SK-N-SH (cell line): Measurements from ENCODE around the gene BRD4. TPM values are rescaled to one million over a fixed set of nuclear protein-coding genes. Genes with fewer than 3 reads are reported as not detected.

Source experiments
- CTCF ChIA-PET: fragments of 300-600, 350-600 bp; formaldehyde crosslinking; extraction: SDS; loops from one replicate; lab custom pipeline; 2021; lab: Yijun Ruan, JAX
- POLR2A ChIA-PET: fragments of 350-600 bp; sonication (Branson Sonifier 250); formaldehyde crosslinking; extraction: SDS; loops from one replicate; lab custom pipeline; 2020; ENCODE audit warnings: antibody characterized with exemption, inconsistent platforms; lab: Yijun Ruan, JAX
- DNase-seq: peaks from one replicate; pipeline ENCODE4 v3.0.0; 2012
- H2AFZ ChIP-seq: fragments of 200-600 bp; sonication (generic); 2 replicates; pipeline ENCODE4 v1.8.1; 2016; ENCODE audit warnings: antibody characterized with exemption, mild to moderate bottlenecking, low read depth
- H3F3A ChIP-seq: fragments of 200-600 bp; sonication (generic); replicated peaks from 2 replicates; pipeline ENCODE3; 2016; ENCODE audit warnings: antibody characterized with exemption, mild to moderate bottlenecking; ENCODE audit not compliant: insufficient read depth
- H3K27ac ChIP-seq, 2 experiments: fragments of 200-500 bp in 1 of 2; fragments of 200-600 bp in 1 of 2; sonication (Bioruptor generic) in 1 of 2; sonication (generic), shearing (Covaris generic) in 1 of 2; 2 replicates each; pipeline versions ENCODE4 v1.5.1 to v1.6.1; 2014 to 2016; ENCODE audit warnings: low read depth in 2 of 2, inconsistent platforms in 1 of 2, low read length in 1 of 2, mild to moderate bottlenecking in 1 of 2, mixed read lengths in 1 of 2
- H3K27me3 ChIP-seq: fragments of 200-600 bp; sonication (generic), shearing (Covaris generic); 2 replicates; pipeline ENCODE4 v1.6.1; 2016; ENCODE audit warnings: mixed run types; ENCODE audit not compliant: insufficient read depth
- H3K36me3 ChIP-seq, 2 experiments: fragments of 200-500 bp in 1 of 2; fragments of 200-600 bp in 1 of 2; sonication (Bioruptor generic) in 1 of 2; sonication (generic) in 1 of 2; replicated peaks in 1 of 2; 2 replicates each; pipeline versions ENCODE3 to v1.5.1; 2014 to 2016; ENCODE audit warnings: low read length in 1 of 2, mild to moderate bottlenecking in 1 of 2; ENCODE audit not compliant: insufficient read depth in 2 of 2, control insufficient read depth in 1 of 2
- H3K4me1 ChIP-seq, 2 experiments: fragments of 200-500 bp in 1 of 2; fragments of 200-600 bp in 1 of 2; sonication (Bioruptor generic) in 1 of 2; sonication (generic), shearing (Covaris generic) in 1 of 2; 2 replicates each; pipeline versions ENCODE4 v1.5.1 to v1.6.1; 2014 to 2016; ENCODE audit warnings: low read depth in 1 of 2, low read length in 1 of 2, mixed run types in 1 of 2; ENCODE audit not compliant: insufficient read depth in 2 of 2, control insufficient read depth in 1 of 2
- H3K4me2 ChIP-seq: fragments of 200-600 bp; sonication (generic), shearing (Covaris generic); 2 replicates; pipeline ENCODE4 v1.6.1; 2017; ENCODE audit warnings: mixed run types
- H3K4me3 ChIP-seq, 2 experiments: fragments of 200-500 bp in 1 of 2; fragments of 200-600 bp in 1 of 2; sonication (Bioruptor generic) in 1 of 2; sonication (generic), shearing (Covaris generic) in 1 of 2; 2 replicates each; pipeline versions ENCODE4 v1.5.1 to v1.8.1; 2014 to 2016; ENCODE audit warnings: low read depth in 2 of 2, inconsistent platforms in 1 of 2, low read length in 1 of 2, mild to moderate bottlenecking in 1 of 2, mixed read lengths in 1 of 2, moderate library complexity in 1 of 2
- H3K79me2 ChIP-seq: fragments of 200-600 bp; sonication (generic); 2 replicates; pipeline ENCODE4 v1.8.1; 2017; ENCODE audit warnings: mild to moderate bottlenecking; ENCODE audit not compliant: insufficient read depth
- H3K9ac ChIP-seq: fragments of 200-600 bp; sonication (generic); 2 replicates; pipeline ENCODE4 v1.6.1; 2017; ENCODE audit warnings: mixed run types
- H3K9me2 ChIP-seq: fragments of 200-600 bp; sonication (generic); 2 replicates; pipeline ENCODE4 v1.6.1; 2017; ENCODE audit warnings: mixed run types
- H3K9me3 ChIP-seq: fragments of 200-600 bp; sonication (generic); 2 replicates; pipeline ENCODE4 v1.6.1; 2017; ENCODE audit warnings: mixed run types, mild to moderate bottlenecking, moderate library complexity
- H4K20me1 ChIP-seq: fragments of 200-600 bp; sonication (generic); 2 replicates; pipeline ENCODE4 v1.6.1; 2017; ENCODE audit warnings: mild to moderate bottlenecking, mixed run types; ENCODE audit not compliant: insufficient read depth
- CTCF ChIP-seq: fragments of 200-600 bp; sonication (generic); IDR thresholded peaks from 2 replicates; pipeline ENCODE4 v1.6.1; 2017; ENCODE audit warnings: antibody characterized with exemption, mild to moderate bottlenecking, moderate library complexity
- ELF1 ChIP-seq: IDR thresholded peaks from 2 replicates; pipeline ENCODE4 v1.4.0; 2012
- FOSL2 ChIP-seq: IDR thresholded peaks from 2 replicates; pipeline ENCODE4 v1.4.0; 2012; ENCODE audit warnings: low read depth, mild to moderate bottlenecking, moderate library complexity, borderline replicate concordance
- FOXM1 ChIP-seq: IDR thresholded peaks from 2 replicates; pipeline ENCODE4 v1.4.0; 2012; ENCODE audit warnings: low read depth, mild to moderate bottlenecking
- GABPA ChIP-seq: IDR thresholded peaks from 2 replicates; pipeline ENCODE4 v1.4.0; 2012; ENCODE audit warnings: low read depth, mild to moderate bottlenecking
- JUND ChIP-seq: IDR thresholded peaks from 2 replicates; pipeline ENCODE4 v1.4.0; 2012
- RAD21 ChIP-seq: IDR thresholded peaks from 2 replicates; pipeline ENCODE4 v1.6.1; 2012; ENCODE audit warnings: mild to moderate bottlenecking, low read length
- RCOR1 ChIP-seq: fragments of 150-350 bp; IDR thresholded peaks from 2 replicates; pipeline ENCODE4 v1.6.1; 2017; ENCODE audit warnings: antibody characterized with exemption, low read length
- RXRA ChIP-seq: IDR thresholded peaks from 2 replicates; pipeline ENCODE4 v1.4.0; 2012; ENCODE audit warnings: low read depth, mild to moderate bottlenecking, borderline replicate concordance
- SIN3A ChIP-seq: IDR thresholded peaks from 2 replicates; pipeline ENCODE4 v1.6.1; 2012; ENCODE audit warnings: low read depth, mild to moderate bottlenecking, low read length, moderate library complexity, borderline replicate concordance
- USF2 ChIP-seq: fragments of 150-350 bp; IDR thresholded peaks from 2 replicates; pipeline ENCODE4 v1.6.1; 2017; ENCODE audit warnings: antibody characterized with exemption, low read length, low read depth, borderline replicate concordance
- YY1 ChIP-seq: IDR thresholded peaks from 2 replicates; pipeline ENCODE4 v1.4.0; 2012; ENCODE audit warnings: low read depth, mild to moderate bottlenecking
- WGBS: methylation state at CpG from one replicate; pipeline ENCODE4 v1.1.6; 2017; ENCODE audit warnings: low lambda C conversion rate; 5-methylcytosine and 5-hydroxymethylcytosine counted together
- polyA plus RNA-seq, 3 experiments: library from polyadenylated mRNA; depleted of rRNA; stranded (reverse); fragments of >200 nt; gene quantifications; 2 replicates each; pipeline ENCODE4 v1.2.3, GENCODE V29; 2012
- TF ChIP-seq, protein P1 (sequence below): IDR thresholded peaks from 2 replicates; pipeline ENCODE4; 2012
- TF ChIP-seq, protein P2 (sequence below): IDR thresholded peaks from 2 replicates; pipeline ENCODE4 v1.4.0; 2012; ENCODE audit warnings: low read depth
- TF ChIP-seq, protein P3 (sequence below): IDR thresholded peaks from 2 replicates; pipeline ENCODE4 v1.6.1; 2012; ENCODE audit warnings: mild to moderate bottlenecking, low read depth, low read length, moderate library complexity
- TF ChIP-seq, protein P4 (sequence below): fragments of 150-350 bp; IDR thresholded peaks from 2 replicates; pipeline ENCODE4 v1.6.1; 2016; ENCODE audit warnings: mild to moderate bottlenecking, low read depth, low read length

Gene BRD4
- polyA plus RNA-seq, 1 of the 3 experiments (the other 2 are of a cell fraction), result 10.0 TPM

GRCh38 chr19:15196360-15197005 is 135.9 kb downstream of the BRD4 start:
- WGBS, result 94% methylated on average over 3 of the region's 4 CpGs
- H4K20me1 ChIP-seq, result no peaks in the 10 kb centered on the region
- POLR2A ChIA-PET, result interaction anchor here (0.8 to 1.3 kb wide), 2 partner anchors 19 to 182 kb away, joined by 3 read pairs; no protein-coding TSS in a partner anchor
- H3K4me1 ChIP-seq, result peaks cover 0 to 22% of the 10 kb centered on the region in 2 experiments; a peak in 1 of 4 replicates
- H3K4me3 ChIP-seq, result no peak overlapping the region
- H3K27ac ChIP-seq, result no peak overlapping the region
- no peak overlapping the region for H2AFZ ChIP-seq
- DNase-seq, result no peak
- no peak overlapping the region for H3K9ac ChIP-seq
- TF ChIP-seq CTCF (no peak), RCOR1 (no peak), RAD21 (no peak), RXRA (no peak), YY1 (no peak), ELF1 (no peak), FOXM1 (no peak), JUND (no peak), SIN3A (no peak), GABPA (no peak), FOSL2 (no peak), USF2 (no peak)
- TF ChIP-seq, protein P1, sequence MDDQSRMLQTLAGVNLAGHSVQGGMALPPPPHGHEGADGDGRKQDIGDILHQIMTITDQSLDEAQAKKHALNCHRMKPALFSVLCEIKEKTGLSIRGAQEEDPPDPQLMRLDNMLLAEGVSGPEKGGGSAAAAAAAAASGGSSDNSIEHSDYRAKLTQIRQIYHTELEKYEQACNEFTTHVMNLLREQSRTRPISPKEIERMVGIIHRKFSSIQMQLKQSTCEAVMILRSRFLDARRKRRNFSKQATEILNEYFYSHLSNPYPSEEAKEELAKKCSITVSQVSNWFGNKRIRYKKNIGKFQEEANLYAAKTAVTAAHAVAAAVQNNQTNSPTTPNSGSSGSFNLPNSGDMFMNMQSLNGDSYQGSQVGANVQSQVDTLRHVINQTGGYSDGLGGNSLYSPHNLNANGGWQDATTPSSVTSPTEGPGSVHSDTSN, result no peak
- TF ChIP-seq, protein P2, sequence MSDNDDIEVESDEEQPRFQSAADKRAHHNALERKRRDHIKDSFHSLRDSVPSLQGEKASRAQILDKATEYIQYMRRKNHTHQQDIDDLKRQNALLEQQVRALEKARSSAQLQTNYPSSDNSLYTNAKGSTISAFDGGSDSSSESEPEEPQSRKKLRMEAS, result no peak
- TF ChIP-seq, protein P3, sequence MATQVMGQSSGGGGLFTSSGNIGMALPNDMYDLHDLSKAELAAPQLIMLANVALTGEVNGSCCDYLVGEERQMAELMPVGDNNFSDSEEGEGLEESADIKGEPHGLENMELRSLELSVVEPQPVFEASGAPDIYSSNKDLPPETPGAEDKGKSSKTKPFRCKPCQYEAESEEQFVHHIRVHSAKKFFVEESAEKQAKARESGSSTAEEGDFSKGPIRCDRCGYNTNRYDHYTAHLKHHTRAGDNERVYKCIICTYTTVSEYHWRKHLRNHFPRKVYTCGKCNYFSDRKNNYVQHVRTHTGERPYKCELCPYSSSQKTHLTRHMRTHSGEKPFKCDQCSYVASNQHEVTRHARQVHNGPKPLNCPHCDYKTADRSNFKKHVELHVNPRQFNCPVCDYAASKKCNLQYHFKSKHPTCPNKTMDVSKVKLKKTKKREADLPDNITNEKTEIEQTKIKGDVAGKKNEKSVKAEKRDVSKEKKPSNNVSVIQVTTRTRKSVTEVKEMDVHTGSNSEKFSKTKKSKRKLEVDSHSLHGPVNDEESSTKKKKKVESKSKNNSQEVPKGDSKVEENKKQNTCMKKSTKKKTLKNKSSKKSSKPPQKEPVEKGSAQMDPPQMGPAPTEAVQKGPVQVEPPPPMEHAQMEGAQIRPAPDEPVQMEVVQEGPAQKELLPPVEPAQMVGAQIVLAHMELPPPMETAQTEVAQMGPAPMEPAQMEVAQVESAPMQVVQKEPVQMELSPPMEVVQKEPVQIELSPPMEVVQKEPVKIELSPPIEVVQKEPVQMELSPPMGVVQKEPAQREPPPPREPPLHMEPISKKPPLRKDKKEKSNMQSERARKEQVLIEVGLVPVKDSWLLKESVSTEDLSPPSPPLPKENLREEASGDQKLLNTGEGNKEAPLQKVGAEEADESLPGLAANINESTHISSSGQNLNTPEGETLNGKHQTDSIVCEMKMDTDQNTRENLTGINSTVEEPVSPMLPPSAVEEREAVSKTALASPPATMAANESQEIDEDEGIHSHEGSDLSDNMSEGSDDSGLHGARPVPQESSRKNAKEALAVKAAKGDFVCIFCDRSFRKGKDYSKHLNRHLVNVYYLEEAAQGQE, result no peak
- TF ChIP-seq, protein P4, sequence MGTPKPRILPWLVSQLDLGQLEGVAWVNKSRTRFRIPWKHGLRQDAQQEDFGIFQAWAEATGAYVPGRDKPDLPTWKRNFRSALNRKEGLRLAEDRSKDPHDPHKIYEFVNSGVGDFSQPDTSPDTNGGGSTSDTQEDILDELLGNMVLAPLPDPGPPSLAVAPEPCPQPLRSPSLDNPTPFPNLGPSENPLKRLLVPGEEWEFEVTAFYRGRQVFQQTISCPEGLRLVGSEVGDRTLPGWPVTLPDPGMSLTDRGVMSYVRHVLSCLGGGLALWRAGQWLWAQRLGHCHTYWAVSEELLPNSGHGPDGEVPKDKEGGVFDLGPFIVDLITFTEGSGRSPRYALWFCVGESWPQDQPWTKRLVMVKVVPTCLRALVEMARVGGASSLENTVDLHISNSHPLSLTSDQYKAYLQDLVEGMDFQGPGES, result no peak
- TF ChIP-seq, all 33 proteins: peak for 0
- no peaks in the 10 kb centered on the region for H3K9me3 ChIP-seq
- H3K79me2 ChIP-seq, result no peaks in the 10 kb centered on the region
- H3K36me3 ChIP-seq, result no peaks in the 10 kb centered on the region
- CTCF ChIA-PET, result interaction anchor here (0.7 to 2.4 kb wide), 6 partner anchors 17 to 223 kb away, joined by 3 to 11 read pairs (median 7); partner anchors contain the start of genes AKAP8 and AKAP8L
- no peaks in the 10 kb centered on the region for H3K9me2 ChIP-seq
- H3K27me3 ChIP-seq, result no peaks in the 10 kb centered on the region
- no peak overlapping the region for H3K4me2 ChIP-seq
- peaks cover 11% of the 10 kb centered on the region for H3F3A ChIP-seq
